K562 (cell line): Measurements from ENCODE around the gene NDST4. TPM values are rescaled to one million over a fixed set of nuclear protein-coding genes. Genes with fewer than 3 reads are reported as not detected.

ENCODE experiments used
- ATAC-seq: fragments of 200-7000 bp; cut with Tn5 transposase; 3 replicates; pipeline ENCODE4 v1.9.1; 2020; ENCODE audit warnings: moderate library complexity
- BruUV-seq: library from RNA; stranded (reverse); fragments of 400-500 nt; replicated peaks from 2 replicates; lab custom pipeline; 2021; lab: Mats Ljungman, UMichigan
- CTCF ChIA-PET: fragments of 300-600 bp; formaldehyde crosslinking; extraction: SDS; loops from one replicate; lab custom pipeline; 2021; ENCODE audit warnings: low intra/inter-chr PET ratio; lab: Yijun Ruan, JAX
- POLR2A ChIA-PET: fragments of 300-600, 350-650 bp; sonication (Branson Sonifier 250); formaldehyde crosslinking; extraction: SDS; loops from one replicate; lab custom pipeline; 2021; ENCODE audit warnings: antibody characterized with exemption, inconsistent platforms; lab: Yijun Ruan, JAX
- DNase-seq, 4 experiments: peaks; one replicate each; pipeline versions ENCODE4 v3.0.0 to v3.0.0-alpha.2; 2011 to 2018; ENCODE audit warnings: low spot score in 3 of 4, mixed read lengths in 3 of 4; ENCODE audit errors: extremely low read depth in 1 of 4
- FAIRE-seq: peaks from 2 replicates; lab custom pipeline; 2011; peaks lifted over from hg19 to GRCh38; lab: Jason Lieb, UNC
- H2AFZ ChIP-seq: 2 replicates; pipeline ENCODE4 v1.6.0; 2011; ENCODE audit warnings: low read depth, low read length, control low read depth, inconsistent platforms
- H3K27ac ChIP-seq: fragments of 200-600 bp; 3 replicates; pipeline ENCODE4 v1.8.0; 2011; ENCODE audit warnings: low read depth, mild to moderate bottlenecking, control low read depth, inconsistent platforms, low read length, moderate library complexity, mixed read lengths; ENCODE audit errors: extremely low read depth
- H3K27me3 ChIP-seq, 2 experiments: fragments of 300-600 bp in 1 of 2; 2 replicates in 1 of 2; 3 replicates in 1 of 2; pipeline versions ENCODE4 v1.6.0 to v1.8.0; 2011; ENCODE audit warnings: inconsistent platforms in 2 of 2, low read length in 2 of 2, mild to moderate bottlenecking in 1 of 2, mixed read lengths in 1 of 2, moderate library complexity in 1 of 2; ENCODE audit not compliant: control insufficient read depth in 2 of 2, insufficient read depth in 2 of 2
- H3K36me3 ChIP-seq: fragments of 300-600 bp; 3 replicates; pipeline ENCODE4 v1.8.0; 2011; ENCODE audit warnings: mild to moderate bottlenecking, low read length, inconsistent platforms; ENCODE audit not compliant: control insufficient read depth, insufficient read depth
- H3K4me1 ChIP-seq, 2 experiments: fragments of 200-600 bp in 1 of 2; replicated peaks in 1 of 2; 2 replicates in 1 of 2; 3 replicates in 1 of 2; pipeline versions ENCODE4 v1.5.1 to v1.8.0; 2011; ENCODE audit warnings: inconsistent platforms in 2 of 2, low read length in 2 of 2, mild to moderate bottlenecking in 1 of 2, mixed read lengths in 1 of 2, moderate library complexity in 1 of 2; ENCODE audit not compliant: control insufficient read depth in 2 of 2, insufficient read depth in 2 of 2
- H3K4me2 ChIP-seq: 2 replicates; pipeline ENCODE4 v1.6.1; 2011; ENCODE audit warnings: low read length, control low read depth, inconsistent platforms, mixed read lengths; ENCODE audit not compliant: insufficient read depth
- H3K4me3 ChIP-seq: fragments of 200-600 bp; sonication (generic), shearing (Covaris generic); 2 replicates; pipeline ENCODE4 v1.5.1; 2016; ENCODE audit warnings: control low read depth, inconsistent platforms
- H3K79me2 ChIP-seq: fragments of 200-600 bp; 3 replicates; pipeline ENCODE4 v1.8.0; 2011; ENCODE audit warnings: low read length, inconsistent platforms; ENCODE audit not compliant: control insufficient read depth, insufficient read depth
- H3K9ac ChIP-seq, 2 experiments: 2 replicates each; pipeline versions ENCODE4 v1.6.0 to v1.6.1; 2011; ENCODE audit warnings: low read depth in 2 of 2, low read length in 2 of 2, control low read depth in 1 of 2, inconsistent platforms in 1 of 2, mild to moderate bottlenecking in 1 of 2, mixed read lengths in 1 of 2; ENCODE audit not compliant: insufficient read depth in 1 of 2
- H3K9me1 ChIP-seq: one replicate; pipeline ENCODE4 v1.6.0; 2011; ENCODE audit warnings: inconsistent platforms, mild to moderate bottlenecking, low read length, moderate library complexity; ENCODE audit not compliant: control insufficient read depth, insufficient read depth
- H3K9me3 ChIP-seq: replicated peaks from 2 replicates; pipeline ENCODE4 v1.5.1; 2011; ENCODE audit warnings: low read depth, low read length, inconsistent platforms; ENCODE audit not compliant: control insufficient read depth, insufficient read depth
- H4K20me1 ChIP-seq: replicated peaks from 2 replicates; pipeline ENCODE4 v1.6.1; 2011; ENCODE audit warnings: low read length, inconsistent platforms, mixed read lengths; ENCODE audit not compliant: control insufficient read depth, insufficient read depth
- ARNT ChIP-seq, 2 experiments: fragments of 450-650 bp; IDR thresholded peaks; 2 replicates each; pipeline ENCODE4 v1.6.1; 2016; ENCODE audit warnings: mild to moderate bottlenecking in 1 of 2
- CBFA2T2 ChIP-seq: fragments of 450-650 bp; conservative IDR thresholded peaks from 2 replicates; pipeline ENCODE4 v1.6.1; 2017; ENCODE audit warnings: mild to moderate bottlenecking
- FOXM1 ChIP-seq, 2 experiments: fragments of 450-650 bp in 1 of 2; sonication (generic) in 1 of 2; formaldehyde crosslinking in 1 of 2; IDR thresholded peaks; 2 replicates each; pipeline versions ENCODE4 v1.6.1 to v1.9.0; 2017 to 2022; ENCODE audit warnings: low read depth in 2 of 2, mild to moderate bottlenecking in 2 of 2, missing genetic modification reagents in 1 of 2, moderate library complexity in 1 of 2
- FOXP4 ChIP-seq: sonication (generic); formaldehyde crosslinking; IDR thresholded peaks from 2 replicates; pipeline ENCODE4 v1.8.0; 2022; ENCODE audit warnings: mild to moderate bottlenecking, missing genetic modification reagents, borderline replicate concordance
- HDAC6 ChIP-seq: IDR thresholded peaks from 2 replicates; pipeline ENCODE4 v1.6.1; 2012; ENCODE audit warnings: low read depth, mild to moderate bottlenecking, control low read depth, inconsistent platforms, low read length, moderate library complexity
- OTX1 ChIP-seq: fragments of 450-650 bp; formaldehyde crosslinking; IDR thresholded peaks from 2 replicates; pipeline ENCODE4 v1.4.0; 2022; ENCODE audit warnings: mild to moderate bottlenecking
- RHOXF2B ChIP-seq: fragments of 250-450 bp; sonication (Bioruptor Pico); conservative IDR thresholded peaks from 2 replicates; pipeline ENCODE4 v1.5.1; 2021
- SAP30 ChIP-seq: fragments of 200-600 bp; sonication (generic); IDR thresholded peaks from 2 replicates; pipeline ENCODE4 v1.6.1; 2012; ENCODE audit warnings: borderline replicate concordance, low read depth, mild to moderate bottlenecking, moderate library complexity, low read length, control low read depth, inconsistent platforms; ENCODE audit not compliant: insufficient read depth, poor library complexity, severe bottlenecking
- SP2 ChIP-seq: IDR thresholded peaks from 2 replicates; pipeline ENCODE4 v1.6.1; 2011; ENCODE audit warnings: mild to moderate bottlenecking, low read depth, low read length, moderate library complexity; ENCODE audit not compliant: poor library complexity, severe bottlenecking; ENCODE audit errors: extremely low read depth
- STAG1 ChIP-seq: sonication (generic); formaldehyde crosslinking; IDR thresholded peaks from 2 replicates; pipeline ENCODE4 v1.5.0; 2020; ENCODE audit warnings: missing genetic modification reagents, borderline replicate concordance
- TAL1 ChIP-seq: fragments of 450-650 bp; IDR thresholded peaks from 2 replicates; pipeline ENCODE4 v1.6.1; 2016; ENCODE audit warnings: mild to moderate bottlenecking
- ZFP36 ChIP-seq: fragments of 150-350 bp; IDR thresholded peaks from 2 replicates; pipeline ENCODE4 v1.6.1; 2018; ENCODE audit warnings: low read length, low read depth; ENCODE audit not compliant: partially characterized antibody
- ZNF174 ChIP-seq: fragments of 250-450 bp; sonication (Bioruptor Pico); IDR thresholded peaks from 2 replicates; pipeline ENCODE4 v1.4.0; 2020; ENCODE audit warnings: mild to moderate bottlenecking
- ZSCAN29 ChIP-seq: fragments of 450-650 bp; IDR thresholded peaks from 2 replicates; pipeline ENCODE4 v1.6.1; 2017
- WGBS: fragments of 100-300 bp; shearing (Covaris generic); methylation state at CpG from one replicate; pipeline ENCODE4 v1.1.6; 2016; ENCODE audit warnings: low coverage, mixed read lengths; ENCODE audit not compliant: insufficient coverage; ENCODE audit errors: missing lambda C conversion rate; 5-methylcytosine and 5-hydroxymethylcytosine counted together
- in situ Hi-C: fragments of 300-500 bp; cut with MboI; formaldehyde crosslinking; loops from 4 replicates; pipeline ENCODE4 v1.15.0; 2018; ENCODE audit warnings: inconsistent platforms, mixed read lengths
- intact Hi-C: fragments of 100-400 bp; cut with micrococcal nuclease; formaldehyde crosslinking; loops from 2 replicates; pipeline ENCODE4 v1.14.2; 2022
- polyA plus RNA-seq, 8 experiments: library from polyadenylated mRNA; depleted of rRNA in 4 of 8; stranded (reverse) in 5 of 8; unstranded in 3 of 8; fragments of >200 nt; fragmentation: Nextera tagmentation in 2 of 8; fragmentation: Illumina TruSeq in 1 of 8; extraction: Ambion mirVana in 2 of 8; extraction: Trizol in 1 of 8; gene quantifications; 2 replicates each; pipeline versions ENCODE4 v1.2.1 to v1.2.3, GENCODE V29; 2011 to 2014; ENCODE audit warnings: inconsistent platforms in 1 of 8, missing spikeins in 1 of 8
- total RNA-seq, 7 experiments: library from RNA; depleted of rRNA in 6 of 7; stranded (reverse); fragments of >200 nt in 6 of 7; fragmentation: Illumina TruSeq in 2 of 7; extraction: Trizol in 2 of 7; gene quantifications; 2 replicates each; pipeline versions ENCODE4 v1.2.1 to v1.2.3, GENCODE V29; 2011 to 2021; ENCODE audit warnings: low replicate concordance in 1 of 7

The NDST4 gene
- total and polyA plus RNA-seq, 9 of the 15 experiments (the other 6 are each of a cell fraction or from before 2014, with no cell fraction given): not detected

- no peak for DNase-seq
- no peak for ATAC-seq
- Histone ChIP-seq H3K4me2 (no peak overlapping the region), H3K4me3 (no peak overlapping the region), H3K9ac (no peak overlapping the region), H4K20me1 (no peaks in the 10 kb centered on the region), H2AFZ (no peak overlapping the region), H3K9me1 (no peaks in the 10 kb centered on the region), H3K9me3 (no peaks in the 10 kb centered on the region), H3K79me2 (no peaks in the 10 kb centered on the region), H3K36me3 (no peaks in the 10 kb centered on the region), H3K27me3 (no peaks in the 10 kb centered on the region), H3K4me1 (no peaks in the 10 kb centered on the region), H3K27ac (no peak overlapping the region)
- ChIA-PET CTCF (no interaction called here), POLR2A (no interaction called here)
- intact Hi-C loops (no loop called here), in situ Hi-C loops (no loop called here)
- FAIRE-seq: no peak
- TF ChIP-seq ARNT (IDR thresholded peaks at IDR 0.05) (no peak), ZSCAN29 (no peak), ZFP36 (no peak), FOXP4 (no peak), SP2 (no peak), HDAC6 (no peak), STAG1 (no peak), OTX1 (CRISPR knock-in tag) (no peak), TAL1 (no peak), FOXM1 (IDR thresholded peaks at IDR 0.05; ENCODE audit: low read depth) (no peak), FOXM1 (CRISPR knock-in tag; IDR thresholded peaks at IDR 0.05; ENCODE audit: low read depth) (no peak), ZNF174 (no peak), RHOXF2B (no peak), CBFA2T2 (no peak), SAP30 (no peak)
- 5% methylated on average over 4 of the region's 4 CpGs for WGBS
- no TSS peak for BruUV-seq
These were observed 212.5 kb downstream of the NDST4 start for GRCh38 chr4:114900934-114901333.
